ENCODE results near the gene CUL3.

The CUL3 gene

DNA sequence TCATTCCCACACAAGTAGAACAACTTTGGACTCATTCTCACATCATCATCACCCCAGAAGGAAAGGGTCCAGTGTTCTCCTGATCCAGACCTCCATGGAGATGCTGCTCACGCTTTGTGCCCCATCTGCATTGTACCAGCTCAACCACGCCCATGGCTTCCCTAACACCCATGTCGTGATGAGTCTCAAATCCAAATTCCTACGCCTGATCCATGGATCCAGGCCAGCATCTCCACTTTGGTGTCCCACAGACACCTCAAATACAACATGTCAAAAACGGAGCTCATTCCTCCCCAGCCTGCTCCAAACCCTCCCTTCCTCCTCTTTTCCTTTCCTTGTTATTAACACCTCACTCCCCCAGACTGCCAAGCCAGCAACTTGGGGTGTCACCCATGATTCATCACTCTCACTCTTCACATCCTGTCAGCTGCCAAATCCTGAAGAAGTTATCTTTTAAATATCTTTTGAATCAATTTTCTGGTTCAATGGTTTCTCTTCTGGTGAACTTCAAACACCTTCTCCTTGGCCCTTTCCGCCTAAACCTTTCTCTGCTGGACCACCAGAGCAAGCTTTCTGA lies 153.1 kb downstream of the CUL3 start:
- TF ChIP-seq, protein P1, sequence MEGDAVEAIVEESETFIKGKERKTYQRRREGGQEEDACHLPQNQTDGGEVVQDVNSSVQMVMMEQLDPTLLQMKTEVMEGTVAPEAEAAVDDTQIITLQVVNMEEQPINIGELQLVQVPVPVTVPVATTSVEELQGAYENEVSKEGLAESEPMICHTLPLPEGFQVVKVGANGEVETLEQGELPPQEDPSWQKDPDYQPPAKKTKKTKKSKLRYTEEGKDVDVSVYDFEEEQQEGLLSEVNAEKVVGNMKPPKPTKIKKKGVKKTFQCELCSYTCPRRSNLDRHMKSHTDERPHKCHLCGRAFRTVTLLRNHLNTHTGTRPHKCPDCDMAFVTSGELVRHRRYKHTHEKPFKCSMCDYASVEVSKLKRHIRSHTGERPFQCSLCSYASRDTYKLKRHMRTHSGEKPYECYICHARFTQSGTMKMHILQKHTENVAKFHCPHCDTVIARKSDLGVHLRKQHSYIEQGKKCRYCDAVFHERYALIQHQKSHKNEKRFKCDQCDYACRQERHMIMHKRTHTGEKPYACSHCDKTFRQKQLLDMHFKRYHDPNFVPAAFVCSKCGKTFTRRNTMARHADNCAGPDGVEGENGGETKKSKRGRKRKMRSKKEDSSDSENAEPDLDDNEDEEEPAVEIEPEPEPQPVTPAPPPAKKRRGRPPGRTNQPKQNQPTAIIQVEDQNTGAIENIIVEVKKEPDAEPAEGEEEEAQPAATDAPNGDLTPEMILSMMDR (IDR thresholded peaks at IDR 0.05): no peak

DNA sequence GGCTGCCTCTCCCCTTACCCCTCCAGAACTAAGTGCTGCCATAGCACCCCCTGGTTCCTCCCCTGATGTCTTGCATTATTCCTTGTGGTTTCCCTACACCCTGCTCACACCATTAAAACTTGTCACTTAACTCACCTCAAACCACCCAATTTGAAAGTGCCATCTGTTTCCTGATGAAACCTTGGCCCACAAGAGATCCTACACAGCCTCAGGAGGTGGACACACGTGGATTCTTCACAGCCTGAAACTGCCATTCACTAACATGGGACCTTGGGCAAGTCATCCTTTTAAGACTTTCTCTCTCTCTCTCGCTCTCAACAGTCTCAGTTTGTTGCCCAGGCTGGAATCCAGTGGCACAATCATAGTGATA lies 155.7 kb downstream of the CUL3 start:
- TF ChIP-seq, protein P1 (IDR thresholded peaks at IDR 0.05): no peak

DNA sequence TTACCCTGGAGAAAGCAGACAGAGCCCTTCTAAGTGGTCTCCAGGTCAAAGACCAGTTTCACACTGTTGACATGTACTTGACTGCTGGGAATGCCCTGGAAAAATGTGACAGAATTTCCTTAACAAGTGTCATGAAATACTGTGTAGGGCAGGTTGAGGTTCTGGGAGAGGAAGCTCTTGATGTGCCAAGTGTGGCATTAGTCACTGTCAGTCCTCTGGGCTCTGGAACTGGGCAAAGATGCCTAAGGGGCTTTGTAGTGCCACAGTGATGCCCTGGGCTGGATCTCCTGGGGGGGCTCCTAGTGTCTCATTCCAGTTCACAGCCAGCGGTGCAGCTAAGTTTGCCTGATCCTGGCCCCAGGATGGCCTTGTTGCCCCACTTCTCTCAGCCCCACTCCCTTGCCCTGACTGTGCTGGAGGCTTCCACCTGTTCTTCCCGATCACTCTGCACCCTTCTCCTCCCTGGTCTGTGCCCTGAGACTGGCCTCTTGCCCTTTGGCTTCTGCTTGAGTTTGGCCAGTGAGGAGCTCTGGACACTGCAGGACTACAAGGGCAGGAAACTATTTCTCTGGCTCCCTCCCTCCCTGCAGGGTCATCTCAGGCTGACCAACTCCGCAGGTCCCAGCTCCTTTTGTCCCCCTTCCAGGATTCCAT lies 156.2 kb downstream of the CUL3 start:
- TF ChIP-seq, protein P1 (IDR thresholded peaks at IDR 0.05): no peak

DNA sequence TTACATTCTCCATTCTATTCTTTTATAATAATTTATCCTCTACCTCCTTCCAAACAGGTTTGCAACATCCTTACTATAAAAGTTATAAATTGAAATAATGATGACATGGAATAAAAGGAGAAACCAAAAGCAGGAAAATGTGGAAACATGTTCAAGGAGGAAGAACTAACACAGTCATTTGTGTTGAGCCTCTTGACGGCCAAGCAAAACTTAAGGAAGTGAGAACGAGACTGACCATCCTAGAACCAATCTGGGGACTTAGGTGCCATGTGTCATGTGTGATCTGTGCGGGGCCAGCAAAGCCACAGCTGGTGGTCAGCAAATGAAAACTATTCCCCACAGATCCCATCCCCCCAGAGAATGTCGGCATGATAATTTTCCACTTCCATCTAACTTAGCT lies 157.7 kb downstream of the CUL3 start:
- TF ChIP-seq, protein P1 (IDR thresholded peaks at IDR 0.05): no peak

DNA sequence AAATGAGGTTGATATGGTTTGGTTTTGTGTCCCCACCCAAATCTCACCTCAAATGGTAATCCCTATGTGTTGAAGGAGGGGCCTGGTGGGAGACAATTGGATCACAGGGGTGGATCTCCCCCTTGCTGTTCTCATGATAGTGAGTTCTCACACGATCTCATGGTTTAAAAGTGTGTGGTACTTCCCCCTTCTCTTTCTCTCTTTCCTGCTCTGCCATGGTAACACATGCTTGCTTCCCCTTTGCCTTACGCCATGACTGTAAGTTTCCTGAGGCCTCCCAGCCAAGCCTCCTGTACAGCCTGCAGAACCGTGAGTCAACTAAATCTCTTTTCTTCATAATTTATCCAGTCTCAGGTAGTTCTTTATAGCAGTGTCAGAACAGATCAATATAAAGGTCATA lies 158.5 kb downstream of the CUL3 start:
- TF ChIP-seq, protein P1 (IDR thresholded peaks at IDR 0.05): no peak

DNA sequence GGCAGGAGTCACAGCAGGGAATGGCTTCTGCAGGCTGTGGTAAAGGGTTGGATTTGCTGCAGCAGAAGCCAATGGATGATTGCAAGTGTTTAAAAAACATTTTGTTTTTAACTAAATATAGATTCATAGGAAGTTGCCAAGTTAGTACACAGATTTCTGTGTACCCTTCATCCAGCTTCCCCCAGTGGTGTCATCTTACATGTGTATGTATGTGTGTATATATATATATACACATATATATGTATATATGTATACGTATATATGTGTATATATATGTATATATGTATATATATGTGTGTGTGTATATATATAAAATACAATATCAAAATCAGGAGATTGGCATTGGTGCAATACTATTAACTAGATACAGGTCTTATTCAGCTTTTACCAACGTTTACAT lies 164.1 kb downstream of the CUL3 start:
- TF ChIP-seq, protein P1 (IDR thresholded peaks at IDR 0.05): no peak

All from LNCAP (cell line).